Thyroid gland (tissue), 4 donors: ENCODE data around the gene GASK1B.

ENCODE experiments used
- POLR2A ChIP-seq, 2 donors: fragments of 450-650 bp; IDR thresholded peaks; one replicate each; pipeline ENCODE4 v1.6.1; 2017; ENCODE audit warnings: antibody characterized with exemption in 2 of 2, mild to moderate bottlenecking in 2 of 2, moderate library complexity in 1 of 2
- TF ChIP-seq, protein P1 (sequence below), 6 experiments: fragments of 200-600 bp in 3 of 6; fragments of 450-650 bp in 3 of 6; sonication (generic) in 3 of 6; IDR thresholded peaks; one replicate each; pipeline ENCODE4 v1.5.1; 2016 to 2019; ENCODE audit warnings: antibody characterized with exemption in 6 of 6, mild to moderate bottlenecking in 2 of 6, inconsistent platforms in 1 of 6, moderate library complexity in 1 of 6

DNA sequence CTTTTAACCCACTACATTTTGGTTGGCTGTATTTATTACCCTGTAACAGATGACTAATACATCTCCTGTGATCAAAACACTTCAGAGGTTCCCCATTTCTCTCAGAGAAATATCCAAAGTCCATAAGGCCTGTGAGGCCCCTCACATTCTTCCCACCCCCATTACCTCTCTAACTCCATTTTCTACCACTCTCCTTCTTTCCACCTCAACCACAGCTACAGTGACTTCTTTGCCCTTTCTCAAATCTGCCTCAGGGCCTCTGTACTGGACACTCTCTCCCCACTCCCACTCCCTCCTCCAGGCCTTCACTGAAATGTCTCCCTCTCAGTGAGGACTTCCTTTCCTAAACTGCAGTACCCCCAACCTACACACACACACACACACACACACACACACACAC lies 29.1 kb upstream of the GASK1B start:
- TF ChIP-seq, protein P1, sequence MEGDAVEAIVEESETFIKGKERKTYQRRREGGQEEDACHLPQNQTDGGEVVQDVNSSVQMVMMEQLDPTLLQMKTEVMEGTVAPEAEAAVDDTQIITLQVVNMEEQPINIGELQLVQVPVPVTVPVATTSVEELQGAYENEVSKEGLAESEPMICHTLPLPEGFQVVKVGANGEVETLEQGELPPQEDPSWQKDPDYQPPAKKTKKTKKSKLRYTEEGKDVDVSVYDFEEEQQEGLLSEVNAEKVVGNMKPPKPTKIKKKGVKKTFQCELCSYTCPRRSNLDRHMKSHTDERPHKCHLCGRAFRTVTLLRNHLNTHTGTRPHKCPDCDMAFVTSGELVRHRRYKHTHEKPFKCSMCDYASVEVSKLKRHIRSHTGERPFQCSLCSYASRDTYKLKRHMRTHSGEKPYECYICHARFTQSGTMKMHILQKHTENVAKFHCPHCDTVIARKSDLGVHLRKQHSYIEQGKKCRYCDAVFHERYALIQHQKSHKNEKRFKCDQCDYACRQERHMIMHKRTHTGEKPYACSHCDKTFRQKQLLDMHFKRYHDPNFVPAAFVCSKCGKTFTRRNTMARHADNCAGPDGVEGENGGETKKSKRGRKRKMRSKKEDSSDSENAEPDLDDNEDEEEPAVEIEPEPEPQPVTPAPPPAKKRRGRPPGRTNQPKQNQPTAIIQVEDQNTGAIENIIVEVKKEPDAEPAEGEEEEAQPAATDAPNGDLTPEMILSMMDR (IDR thresholded peaks at IDR 0.05) = no peak
- no peak for TF ChIP-seq POLR2A (IDR thresholded peaks at IDR 0.05)
